ENCODE results near the gene DNAH17. TPM values are rescaled to one million over a fixed set of nuclear protein-coding genes. Genes with fewer than 3 reads are reported as not detected.

DNAH17 gene
- total RNA-seq, 5 donors from 2014 or later (not counting 1 experiment from before 2014, with no cell fraction given), result 0.33 to 1.2 (median 1.1) TPM

- WGBS (ENCODE audit: insufficient coverage), result 71% methylated on average over 5 of the region's 6 CpGs
- Histone ChIP-seq H3K27ac (ENCODE audit: low read length) (no peak overlapping the region), H3K4me1 (ENCODE audit: control insufficient read depth in 1 of 2, extremely low read depth in 1 of 2, insufficient read depth in 2 of 2, low read length in 2 of 2) (no peaks in the 10 kb centered on the region), H3K4me3 (ENCODE audit: control insufficient read depth in 1 of 2, extremely low read depth in 1 of 2, low read length in 1 of 2) (no peak overlapping the region), H3K36me3 (ENCODE audit: control insufficient read depth in 2 of 2, extremely low read depth in 1 of 2, insufficient read depth in 1 of 2, low read length in 1 of 2) (no peaks in the 10 kb centered on the region), H3K27me3 (replicated peaks in 1 of 2; ENCODE audit: control insufficient read depth in 2 of 2, extremely low read depth in 1 of 2, insufficient read depth in 2 of 2, low read length in 1 of 2) (peaks cover 0 to 11% of the 10 kb centered on the region in 2 experiments), H3K9me3 (no peaks in the 10 kb centered on the region)
- Mint-ChIP-seq H3K9me3 (no peaks in the 10 kb centered on the region), H3K4me3 (no peak overlapping the region), H3K27me3 (no peaks in the 10 kb centered on the region), H3K4me1 (no peaks in the 10 kb centered on the region), H3K27ac (no peak overlapping the region), H3K36me3 (no peaks in the 10 kb centered on the region)
- ChIA-PET POLR2A (no interaction called here), CTCF (no interaction called here)
- DNase-seq (no peak), ATAC-seq (replicated peaks in 1 of 4) (no peak)
Observed at GRCh38 chr17:78461799-78462053, 115.5 kb downstream of the DNAH17 start.

- peaks cover 0 to 16% of the 10 kb centered on the region in 2 experiments for H3K27me3 ChIP-seq (replicated peaks in 1 of 2; ENCODE audit: control insufficient read depth in 2 of 2, extremely low read depth in 1 of 2, insufficient read depth in 2 of 2, low read length in 1 of 2)
- Mint-ChIP-seq H3K4me1 (no peaks in the 10 kb centered on the region), H3K36me3 (no peaks in the 10 kb centered on the region), H3K27me3 (no peaks in the 10 kb centered on the region), H3K27ac (no peak overlapping the region), H3K9me3 (no peaks in the 10 kb centered on the region), H3K4me3 (no peak overlapping the region)
- no peak for DNase-seq
- POLR2A ChIA-PET, result no interaction called here
- H3K9me3 ChIP-seq, result no peaks in the 10 kb centered on the region
- ATAC-seq (replicated peaks in 1 of 4), result no peak
- H3K36me3 ChIP-seq (ENCODE audit: control insufficient read depth in 2 of 2, extremely low read depth in 1 of 2, insufficient read depth in 1 of 2, low read length in 1 of 2), result no peaks in the 10 kb centered on the region
- no peaks in the 10 kb centered on the region for H3K4me1 ChIP-seq (ENCODE audit: control insufficient read depth in 1 of 2, extremely low read depth in 1 of 2, insufficient read depth in 2 of 2, low read length in 2 of 2)
- H3K4me3 ChIP-seq (ENCODE audit: control insufficient read depth in 1 of 2, extremely low read depth in 1 of 2, low read length in 1 of 2), result no peak overlapping the region
- CTCF ChIA-PET, result no interaction called here
- WGBS (ENCODE audit: insufficient coverage), result 83% methylated on average over 31 of the region's 34 CpGs
- H3K27ac ChIP-seq (ENCODE audit: low read length), result no peak overlapping the region
Observed at GRCh38 chr17:78460951-78461798, 116.0 kb downstream of the DNAH17 start.

GRCh38 chr17:78460176-78460675, 117.0 kb downstream of the DNAH17 start:
- peaks cover 0 to 16% of the 10 kb centered on the region in 2 experiments for H3K27me3 ChIP-seq (replicated peaks in 1 of 2; ENCODE audit: control insufficient read depth in 2 of 2, extremely low read depth in 1 of 2, insufficient read depth in 2 of 2, low read length in 1 of 2)
- Mint-ChIP-seq H3K27ac (no peak overlapping the region), H3K9me3 (no peaks in the 10 kb centered on the region), H3K4me3 (no peak overlapping the region), H3K4me1 (no peaks in the 10 kb centered on the region), H3K27me3 (no peaks in the 10 kb centered on the region), H3K36me3 (no peaks in the 10 kb centered on the region)
- ChIA-PET CTCF (no interaction called here), POLR2A (no interaction called here)
- no peaks in the 10 kb centered on the region for H3K9me3 ChIP-seq
- H3K4me1 ChIP-seq (ENCODE audit: control insufficient read depth in 1 of 2, extremely low read depth in 1 of 2, insufficient read depth in 2 of 2, low read length in 2 of 2), result no peaks in the 10 kb centered on the region
- WGBS (ENCODE audit: insufficient coverage), result 64% methylated on average over 7 of the region's 11 CpGs
- no peak for ATAC-seq (replicated peaks in 1 of 4)
- H3K36me3 ChIP-seq (ENCODE audit: control insufficient read depth in 2 of 2, extremely low read depth in 1 of 2, insufficient read depth in 1 of 2, low read length in 1 of 2), result no peaks in the 10 kb centered on the region
- no peak overlapping the region for H3K27ac ChIP-seq (ENCODE audit: low read length)
- DNase-seq, result no peak
- H3K4me3 ChIP-seq (ENCODE audit: control insufficient read depth in 1 of 2, extremely low read depth in 1 of 2, low read length in 1 of 2), result no peak overlapping the region

GRCh38 chr17:78459696-78460095, 117.5 kb downstream of the DNAH17 start:
- ChIA-PET CTCF (no interaction called here), POLR2A (no interaction called here)
- no peak overlapping the region for H3K27ac ChIP-seq (ENCODE audit: low read length)
- Mint-ChIP-seq H3K9me3 (no peaks in the 10 kb centered on the region), H3K27me3 (no peaks in the 10 kb centered on the region), H3K36me3 (no peaks in the 10 kb centered on the region), H3K4me1 (no peaks in the 10 kb centered on the region), H3K27ac (no peak overlapping the region), H3K4me3 (no peak overlapping the region)
- no peaks in the 10 kb centered on the region for H3K36me3 ChIP-seq (ENCODE audit: control insufficient read depth in 2 of 2, extremely low read depth in 1 of 2, insufficient read depth in 1 of 2, low read length in 1 of 2)
- no peak for DNase-seq
- H3K4me1 ChIP-seq (ENCODE audit: control insufficient read depth in 1 of 2, extremely low read depth in 1 of 2, insufficient read depth in 2 of 2, low read length in 2 of 2), result no peaks in the 10 kb centered on the region
- 88% methylated on average over 21 of the region's 21 CpGs for WGBS (ENCODE audit: insufficient coverage)
- no peaks in the 10 kb centered on the region for H3K9me3 ChIP-seq
- ATAC-seq (replicated peaks in 1 of 4), result no peak
- no peak overlapping the region for H3K4me3 ChIP-seq (ENCODE audit: control insufficient read depth in 1 of 2, extremely low read depth in 1 of 2, low read length in 1 of 2)
- peaks cover 0 to 16% of the 10 kb centered on the region in 2 experiments for H3K27me3 ChIP-seq (replicated peaks in 1 of 2; ENCODE audit: control insufficient read depth in 2 of 2, extremely low read depth in 1 of 2, insufficient read depth in 2 of 2, low read length in 1 of 2)

GRCh38 chr17:78458736-78459335, 118.4 kb downstream of the DNAH17 start:
- Mint-ChIP-seq H3K36me3 (no peaks in the 10 kb centered on the region), H3K27me3 (no peaks in the 10 kb centered on the region), H3K4me1 (no peaks in the 10 kb centered on the region), H3K27ac (no peak overlapping the region), H3K9me3 (no peaks in the 10 kb centered on the region), H3K4me3 (no peak overlapping the region)
- Histone ChIP-seq H3K4me1 (ENCODE audit: control insufficient read depth in 1 of 2, extremely low read depth in 1 of 2, insufficient read depth in 2 of 2, low read length in 2 of 2) (no peaks in the 10 kb centered on the region), H3K27ac (ENCODE audit: low read length) (no peak overlapping the region), H3K27me3 (replicated peaks in 1 of 2; ENCODE audit: control insufficient read depth in 2 of 2, extremely low read depth in 1 of 2, insufficient read depth in 2 of 2, low read length in 1 of 2) (peaks cover 0 to 19% of the 10 kb centered on the region in 2 experiments), H3K36me3 (ENCODE audit: control insufficient read depth in 2 of 2, extremely low read depth in 1 of 2, insufficient read depth in 1 of 2, low read length in 1 of 2) (no peaks in the 10 kb centered on the region), H3K4me3 (ENCODE audit: control insufficient read depth in 1 of 2, extremely low read depth in 1 of 2, low read length in 1 of 2) (no peak overlapping the region), H3K9me3 (no peaks in the 10 kb centered on the region)
- 91% methylated on average over 36 of the region's 37 CpGs for WGBS (ENCODE audit: insufficient coverage)
- CTCF ChIA-PET, result no interaction called here
- DNase-seq (no peak), ATAC-seq (replicated peaks in 1 of 4) (no peak)
- POLR2A ChIA-PET, result no interaction called here

GRCh38 chr17:78458091-78458490, 119.1 kb downstream of the DNAH17 start:
- DNase-seq (no peak), ATAC-seq (replicated peaks in 1 of 4) (no peak)
- H3K9me3 ChIP-seq, result no peaks in the 10 kb centered on the region
- H3K4me1 Mint-ChIP-seq, result no peaks in the 10 kb centered on the region
- 76% methylated on average over 10 of the region's 10 CpGs for WGBS (ENCODE audit: insufficient coverage)
- H3K27ac Mint-ChIP-seq, result no peak overlapping the region
- H3K4me3 Mint-ChIP-seq, result no peak overlapping the region
- POLR2A ChIA-PET, result no interaction called here
- H3K4me3 ChIP-seq (ENCODE audit: control insufficient read depth in 1 of 2, extremely low read depth in 1 of 2, low read length in 1 of 2), result no peak overlapping the region
- H3K36me3 Mint-ChIP-seq, result no peaks in the 10 kb centered on the region
- H3K27me3 ChIP-seq (replicated peaks in 1 of 2; ENCODE audit: control insufficient read depth in 2 of 2, extremely low read depth in 1 of 2, insufficient read depth in 2 of 2, low read length in 1 of 2), result peaks cover 0 to 20% of the 10 kb centered on the region in 2 experiments
- CTCF ChIA-PET, result interaction anchor here in 1 of 2 donors (0.6 kb wide), 1 partner anchor 196 kb away, joined by 3 read pairs; no protein-coding TSS in a partner anchor
- H3K27me3 Mint-ChIP-seq, result no peaks in the 10 kb centered on the region
- H3K36me3 ChIP-seq (ENCODE audit: control insufficient read depth in 2 of 2, extremely low read depth in 1 of 2, insufficient read depth in 1 of 2, low read length in 1 of 2), result no peaks in the 10 kb centered on the region
- H3K9me3 Mint-ChIP-seq, result no peaks in the 10 kb centered on the region
- H3K4me1 ChIP-seq (ENCODE audit: control insufficient read depth in 1 of 2, extremely low read depth in 1 of 2, insufficient read depth in 2 of 2, low read length in 2 of 2), result no peaks in the 10 kb centered on the region
- H3K27ac ChIP-seq (ENCODE audit: low read length), result no peak overlapping the region

Measured in T-cell (primary cell).